Gastrocnemius medialis (tissue), 4 donors: Measurements from ENCODE around the gene PPP1R3D.

Source experiments
- CTCF ChIP-seq, 5 experiments: fragments of 450-650 bp in 3 of 5; fragments of 200-600 bp in 2 of 5; sonication (generic) in 2 of 5; IDR thresholded peaks in 4 of 5; conservative IDR thresholded peaks in 1 of 5; 1 replicate in 4 of 5; 2 replicates in 1 of 5; pipeline ENCODE4 v1.5.1; 2016 to 2019; ENCODE audit warnings: antibody characterized with exemption in 5 of 5, mild to moderate bottlenecking in 3 of 5, moderate library complexity in 3 of 5
- POLR2A ChIP-seq, 2 donors: fragments of 450-650 bp; IDR thresholded peaks; one replicate each; pipeline ENCODE4 v1.6.1; 2017; ENCODE audit warnings: antibody characterized with exemption in 2 of 2, mild to moderate bottlenecking in 2 of 2, moderate library complexity in 2 of 2

- no peak for TF ChIP-seq CTCF (IDR thresholded peaks at IDR 0.05 in 4 of 5, conservative IDR thresholded peaks at IDR 0.05 in 1 of 5)
- no peak for TF ChIP-seq POLR2A (IDR thresholded peaks at IDR 0.05)
Observed at GRCh38 chr20:59888050-59888449, 52.1 kb downstream of the PPP1R3D start.
